Transverse colon (tissue), 4 donors: ENCODE measurements around the gene CXCL3.

Source experiments
- CTCF ChIP-seq, 5 experiments: fragments of 200-600 bp in 3 of 5; fragments of 450-650 bp in 2 of 5; sonication (generic) in 3 of 5; IDR thresholded peaks; 1 replicate in 2 of 5; 2 replicates in 3 of 5; pipeline ENCODE4 v1.5.1; 2016 to 2017; ENCODE audit warnings: antibody characterized with exemption in 5 of 5, inconsistent platforms in 3 of 5, mild to moderate bottlenecking in 2 of 5, moderate library complexity in 1 of 5
- EP300 ChIP-seq: sonication (generic); formaldehyde crosslinking; IDR thresholded peaks from one replicate; pipeline ENCODE4 v1.6.1; 2017; ENCODE audit warnings: antibody characterized with exemption, low read depth
- POLR2A ChIP-seq: fragments of 450-650 bp; IDR thresholded peaks from one replicate; pipeline ENCODE4 v1.6.1; 2016; ENCODE audit warnings: antibody characterized with exemption, mild to moderate bottlenecking, moderate library complexity
- POLR2AphosphoS5 ChIP-seq, 3 donors: sonication (generic); formaldehyde crosslinking; IDR thresholded peaks; one replicate each; pipeline ENCODE4 v1.6.1; 2016; ENCODE audit warnings: antibody characterized with exemption in 3 of 3

DNA sequence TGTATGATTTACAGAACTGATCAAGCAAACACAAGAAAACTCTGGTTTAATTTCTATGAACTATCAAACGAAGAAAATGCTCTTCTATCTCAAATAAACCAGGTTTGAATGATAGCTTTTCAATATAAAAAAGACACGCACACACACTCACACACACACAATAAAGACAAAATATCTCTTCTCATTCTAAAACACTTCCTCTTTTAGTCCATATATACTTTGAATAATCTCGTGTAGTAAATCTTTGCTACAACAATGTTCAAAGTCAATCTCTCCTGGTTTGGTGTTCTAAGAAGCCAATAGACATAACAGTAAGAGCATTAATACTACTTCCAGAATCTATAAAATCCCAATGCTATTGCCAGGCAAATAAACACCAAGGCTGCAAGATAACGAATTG lies 47.2 kb upstream of the CXCL3 start:
- TF ChIP-seq CTCF (IDR thresholded peaks at IDR 0.05) (no peak), POLR2AphosphoS5 (IDR thresholded peaks at IDR 0.05) (no peak), POLR2A (no peak), EP300 (no peak)
